Gastroesophageal sphincter (tissue), 4 donors: ENCODE measurements around the gene TMTC2. TPM values are rescaled to one million over a fixed set of nuclear protein-coding genes. Genes with fewer than 3 reads are reported as not detected.

Source experiments
- ATAC-seq: fragments of 150-250 bp; one replicate; pipeline ENCODE4 v1.9.1; 2016; ENCODE audit warnings: mild to moderate bottlenecking, moderate library complexity
- H3K27ac ChIP-seq, 4 donors: fragments of 200-600 bp; sonication (generic) in 3 of 4; 1 replicate in 3 of 4; 2 replicates in 1 of 4; pipeline ENCODE4 v1.5.1; 2016 to 2019
- H3K27me3 ChIP-seq: fragments of 200-600 bp; sonication (generic); one replicate; pipeline ENCODE4 v1.5.1; 2019
- H3K36me3 ChIP-seq, 2 donors: fragments of 200-600 bp; sonication (generic); one replicate each; pipeline ENCODE4 v1.5.1; 2019; ENCODE audit warnings: control low read depth in 1 of 2
- H3K4me1 ChIP-seq, 3 donors: fragments of 200-600 bp; sonication (generic); 1 replicate in 2 of 3; 2 replicates in 1 of 3; pipeline ENCODE4 v1.5.1; 2016 to 2019; ENCODE audit warnings: control low read depth in 2 of 3
- H3K4me3 ChIP-seq, 2 donors: fragments of 200-600 bp; sonication (generic); one replicate each; pipeline ENCODE4 v1.5.1; 2019; ENCODE audit warnings: mild to moderate bottlenecking in 1 of 2, moderate library complexity in 1 of 2
- H3K9me3 ChIP-seq, 3 donors: fragments of 200-600 bp; sonication (generic); one replicate each; pipeline ENCODE4 v1.5.1; 2017 to 2019; ENCODE audit warnings: control low read depth in 2 of 3
- EP300 ChIP-seq: sonication (generic); formaldehyde crosslinking; IDR thresholded peaks from one replicate; pipeline ENCODE4 v1.6.1; 2017; ENCODE audit warnings: antibody characterized with exemption, mild to moderate bottlenecking
- POLR2A ChIP-seq, 2 donors: fragments of 450-650 bp; IDR thresholded peaks; one replicate each; pipeline ENCODE4 v1.6.1; 2017; ENCODE audit warnings: antibody characterized with exemption in 2 of 2, mild to moderate bottlenecking in 2 of 2, moderate library complexity in 1 of 2
- POLR2AphosphoS5 ChIP-seq: sonication (generic); formaldehyde crosslinking; IDR thresholded peaks from one replicate; pipeline ENCODE4 v1.6.1; 2017; ENCODE audit warnings: antibody characterized with exemption
- WGBS, 2 donors: methylation state at CpG; one replicate each; pipeline ENCODE4 v1.1.5; 2018; ENCODE audit warnings: low coverage in 1 of 2; 5-methylcytosine and 5-hydroxymethylcytosine counted together
- total RNA-seq, 4 donors: library from RNA; depleted of rRNA; stranded (reverse); fragments of >200 nt; gene quantifications; one replicate each; pipeline ENCODE4 v1.1.0, GENCODE V29; 2016
- TF ChIP-seq, protein P1 (sequence below), 4 experiments: fragments of 200-600 bp in 2 of 4; fragments of 450-650 bp in 2 of 4; sonication (generic) in 1 of 4; IDR thresholded peaks; one replicate each; pipeline ENCODE4 v1.5.1; 2017 to 2019; ENCODE audit warnings: antibody characterized with exemption in 4 of 4, mild to moderate bottlenecking in 2 of 4, moderate library complexity in 2 of 4

The TMTC2 gene
- total RNA-seq, 4 donors from 2014 or later = 7.4 to 21.8 (median 16.0) TPM

DNA sequence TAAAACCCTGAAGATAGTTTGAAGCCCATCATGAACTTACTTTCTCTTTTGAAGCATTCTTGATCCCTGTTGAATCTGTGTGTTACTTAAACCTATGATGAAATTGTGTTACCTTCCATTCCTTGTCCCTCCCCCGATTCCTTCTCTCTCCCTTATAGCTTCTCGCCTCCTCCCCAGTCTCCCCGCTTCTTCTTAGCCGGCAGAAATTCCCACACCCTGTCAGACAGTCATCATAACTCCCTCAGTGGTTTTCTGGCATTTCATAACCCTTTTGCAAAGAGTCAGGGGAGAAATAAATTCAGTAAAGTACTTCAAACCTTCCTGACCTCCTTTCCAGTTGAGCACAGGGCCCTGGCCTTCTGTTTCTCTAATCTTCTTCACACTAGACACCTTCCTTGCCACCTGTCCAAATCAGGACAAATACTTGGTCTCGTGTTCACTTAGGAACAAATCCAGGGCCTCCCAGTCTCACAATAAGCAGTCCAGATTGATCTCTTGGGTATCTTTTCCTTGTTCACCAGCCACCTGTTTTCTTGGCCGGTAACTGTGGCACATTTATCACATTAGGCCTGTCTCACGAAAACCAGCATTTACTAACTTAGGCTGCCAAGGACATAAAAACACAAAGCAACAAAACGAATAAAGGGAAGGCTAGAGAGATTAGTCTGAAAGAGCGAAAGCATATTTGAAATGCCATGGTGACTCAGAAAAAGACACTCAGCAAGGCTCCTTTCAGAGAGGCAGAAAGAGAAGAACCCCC is 355.9 kb downstream of the TMTC2 start:
- Histone ChIP-seq H3K4me3 (no peak overlapping the region), H3K27ac (peak overlapping the region in 1 of 4 donors; percentile 32), H3K36me3 (no peaks in the 10 kb centered on the region), H3K4me1 (peaks cover 0 to 8% (median 0%) of the 10 kb centered on the region in 3 donors), H3K9me3 (no peaks in the 10 kb centered on the region), H3K27me3 (no peaks in the 10 kb centered on the region)
- 44 to 58% methylated on average over 9 of the region's 9 CpGs for WGBS, 2 donors
- TF ChIP-seq, protein P1, sequence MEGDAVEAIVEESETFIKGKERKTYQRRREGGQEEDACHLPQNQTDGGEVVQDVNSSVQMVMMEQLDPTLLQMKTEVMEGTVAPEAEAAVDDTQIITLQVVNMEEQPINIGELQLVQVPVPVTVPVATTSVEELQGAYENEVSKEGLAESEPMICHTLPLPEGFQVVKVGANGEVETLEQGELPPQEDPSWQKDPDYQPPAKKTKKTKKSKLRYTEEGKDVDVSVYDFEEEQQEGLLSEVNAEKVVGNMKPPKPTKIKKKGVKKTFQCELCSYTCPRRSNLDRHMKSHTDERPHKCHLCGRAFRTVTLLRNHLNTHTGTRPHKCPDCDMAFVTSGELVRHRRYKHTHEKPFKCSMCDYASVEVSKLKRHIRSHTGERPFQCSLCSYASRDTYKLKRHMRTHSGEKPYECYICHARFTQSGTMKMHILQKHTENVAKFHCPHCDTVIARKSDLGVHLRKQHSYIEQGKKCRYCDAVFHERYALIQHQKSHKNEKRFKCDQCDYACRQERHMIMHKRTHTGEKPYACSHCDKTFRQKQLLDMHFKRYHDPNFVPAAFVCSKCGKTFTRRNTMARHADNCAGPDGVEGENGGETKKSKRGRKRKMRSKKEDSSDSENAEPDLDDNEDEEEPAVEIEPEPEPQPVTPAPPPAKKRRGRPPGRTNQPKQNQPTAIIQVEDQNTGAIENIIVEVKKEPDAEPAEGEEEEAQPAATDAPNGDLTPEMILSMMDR (IDR thresholded peaks at IDR 0.05) = no peak
- no peak for TF ChIP-seq POLR2AphosphoS5
- no peak for TF ChIP-seq POLR2A (IDR thresholded peaks at IDR 0.05)
- TF ChIP-seq EP300 = no peak
- ATAC-seq = no peak

DNA sequence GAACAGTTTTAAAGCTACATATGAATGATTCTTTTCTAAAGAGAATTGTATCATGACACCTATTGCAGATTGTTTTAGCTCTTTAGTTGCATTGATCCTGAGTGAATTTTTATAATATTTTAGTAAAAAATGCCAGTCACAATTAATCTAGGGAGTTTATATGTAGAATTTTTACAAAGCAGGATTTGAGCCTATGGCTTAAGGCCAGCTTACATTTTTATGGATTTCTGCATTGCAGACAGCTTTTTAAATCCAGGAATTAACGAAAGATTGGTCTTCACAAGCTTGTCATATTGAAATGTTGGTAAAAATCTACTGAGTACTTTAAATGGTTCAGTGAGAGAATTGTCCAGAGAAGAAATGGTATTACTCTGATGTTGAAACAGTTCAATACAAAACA is 358.0 kb downstream of the TMTC2 start:
- no peak for ATAC-seq
- H3K27ac ChIP-seq = no peak overlapping the region
- peaks cover 0 to 8% (median 0%) of the 10 kb centered on the region in 3 donors for H3K4me1 ChIP-seq
- no peak overlapping the region for H3K4me3 ChIP-seq
- no peaks in the 10 kb centered on the region for H3K27me3 ChIP-seq
- TF ChIP-seq POLR2A (IDR thresholded peaks at IDR 0.05) (no peak), EP300 (no peak)
- TF ChIP-seq, protein P1 (IDR thresholded peaks at IDR 0.05) = no peak
- H3K9me3 ChIP-seq = no peaks in the 10 kb centered on the region
- WGBS, 2 donors = 67 to 79% methylated on average over 1 of the region's 1 CpG
- H3K36me3 ChIP-seq = no peaks in the 10 kb centered on the region

DNA sequence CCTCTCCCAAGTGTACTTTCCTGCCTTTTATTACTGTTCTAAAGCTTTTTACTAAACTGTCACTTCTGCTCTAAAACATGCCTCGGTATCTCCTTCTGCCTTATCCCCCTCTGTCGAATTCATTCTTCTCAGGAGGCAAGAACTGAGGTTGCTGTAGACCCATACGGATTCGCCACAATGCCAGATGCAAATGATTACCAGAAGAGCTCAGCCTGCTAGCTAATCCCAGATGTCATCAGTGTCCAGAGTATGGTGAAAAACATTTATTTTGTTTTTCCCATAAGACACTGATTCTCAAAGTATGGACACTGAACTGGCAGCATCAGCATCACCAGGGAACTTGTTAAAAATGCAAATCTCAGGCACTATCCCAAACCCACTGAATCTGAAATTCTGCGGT is 359.3 kb downstream of the TMTC2 start:
- Histone ChIP-seq H3K4me3 (no peak overlapping the region), H3K27me3 (no peaks in the 10 kb centered on the region), H3K4me1 (peaks cover 0 to 8% (median 0%) of the 10 kb centered on the region in 3 donors), H3K9me3 (no peaks in the 10 kb centered on the region), H3K27ac (no peak overlapping the region), H3K36me3 (no peaks in the 10 kb centered on the region)
- no peak for TF ChIP-seq EP300
- TF ChIP-seq POLR2AphosphoS5 = no peak
- 76 to 82% methylated on average over 3 to 4 of the region's 5 CpGs for WGBS, 2 donors
- ATAC-seq = no peak

- ATAC-seq = no peak
- Histone ChIP-seq H3K36me3 (no peaks in the 10 kb centered on the region), H3K4me1 (no peaks in the 10 kb centered on the region), H3K27me3 (no peaks in the 10 kb centered on the region), H3K9me3 (no peaks in the 10 kb centered on the region), H3K4me3 (no peak overlapping the region), H3K27ac (no peak overlapping the region)
- TF ChIP-seq POLR2AphosphoS5 (no peak), POLR2A (IDR thresholded peaks at IDR 0.05) (no peak), EP300 (no peak)
- TF ChIP-seq, protein P1 (IDR thresholded peaks at IDR 0.05) = no peak
- 96 to 98% methylated on average over 5 of the region's 5 CpGs for WGBS, 2 donors
These were observed 362.6 kb downstream of the TMTC2 start for GRCh38 chr12:83049306-83049705.

- Histone ChIP-seq H3K27me3 (no peaks in the 10 kb centered on the region), H3K4me1 (no peaks in the 10 kb centered on the region), H3K27ac (no peak overlapping the region), H3K9me3 (no peaks in the 10 kb centered on the region), H3K4me3 (no peak overlapping the region), H3K36me3 (no peaks in the 10 kb centered on the region)
- TF ChIP-seq EP300 = no peak
- no peak for TF ChIP-seq POLR2AphosphoS5
- TF ChIP-seq, protein P1 (IDR thresholded peaks at IDR 0.05) = no peak
- TF ChIP-seq POLR2A (IDR thresholded peaks at IDR 0.05) = no peak
- no peak for ATAC-seq
- WGBS, 2 donors = 88 to 95% methylated on average over 2 to 4 of the region's 4 CpGs
These were observed 366.3 kb downstream of the TMTC2 start for GRCh38 chr12:83052890-83053541.
